Effector memory CD4-positive, alpha-beta T cell (primary cell): ENCODE data around the gene SERPINB7.

ENCODE experiments used
- DNase-seq, 3 donors: peaks; one replicate each; pipeline ENCODE4 v3.0.0-alpha.2; 2020
- H3K27ac ChIP-seq: 2 replicates; pipeline ENCODE4 v1.7.0; 2013; ENCODE audit warnings: mild to moderate bottlenecking, low read length, moderate library complexity; ENCODE audit not compliant: insufficient read depth, poor library complexity, severe bottlenecking
- H3K27me3 ChIP-seq: replicated peaks from 2 replicates; pipeline ENCODE4 v1.7.0; 2013; ENCODE audit warnings: mild to moderate bottlenecking, low read length; ENCODE audit not compliant: insufficient read depth, control insufficient read depth, poor library complexity, severe bottlenecking
- H3K36me3 ChIP-seq: 2 replicates; pipeline ENCODE4 v1.7.0; 2013; ENCODE audit warnings: mild to moderate bottlenecking, low read length, moderate library complexity; ENCODE audit not compliant: control insufficient read depth, insufficient read depth
- H3K4me1 ChIP-seq: 2 replicates; pipeline ENCODE4 v1.7.0; 2013; ENCODE audit warnings: low read length, mild to moderate bottlenecking; ENCODE audit not compliant: control insufficient read depth, insufficient read depth, poor library complexity, severe bottlenecking
- H3K4me3 ChIP-seq: 2 replicates; pipeline ENCODE4 v1.7.0; 2013; ENCODE audit warnings: low read length, low read depth, mild to moderate bottlenecking; ENCODE audit not compliant: insufficient read depth, poor library complexity, severe bottlenecking
- H3K9me3 ChIP-seq: 2 replicates; pipeline ENCODE4 v1.7.0; 2013; ENCODE audit warnings: mild to moderate bottlenecking, low read length, moderate library complexity; ENCODE audit not compliant: control insufficient read depth
- total RNA-seq, 3 donors: gene quantifications; one replicate each; lab custom pipeline; 2026; lab: John Stamatoyannopoulos, UW

Gene SERPINB7, protein sequence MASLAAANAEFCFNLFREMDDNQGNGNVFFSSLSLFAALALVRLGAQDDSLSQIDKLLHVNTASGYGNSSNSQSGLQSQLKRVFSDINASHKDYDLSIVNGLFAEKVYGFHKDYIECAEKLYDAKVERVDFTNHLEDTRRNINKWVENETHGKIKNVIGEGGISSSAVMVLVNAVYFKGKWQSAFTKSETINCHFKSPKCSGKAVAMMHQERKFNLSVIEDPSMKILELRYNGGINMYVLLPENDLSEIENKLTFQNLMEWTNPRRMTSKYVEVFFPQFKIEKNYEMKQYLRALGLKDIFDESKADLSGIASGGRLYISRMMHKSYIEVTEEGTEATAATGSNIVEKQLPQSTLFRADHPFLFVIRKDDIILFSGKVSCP
- 0 reads per million in 3 donors for total RNA-seq

DNA sequence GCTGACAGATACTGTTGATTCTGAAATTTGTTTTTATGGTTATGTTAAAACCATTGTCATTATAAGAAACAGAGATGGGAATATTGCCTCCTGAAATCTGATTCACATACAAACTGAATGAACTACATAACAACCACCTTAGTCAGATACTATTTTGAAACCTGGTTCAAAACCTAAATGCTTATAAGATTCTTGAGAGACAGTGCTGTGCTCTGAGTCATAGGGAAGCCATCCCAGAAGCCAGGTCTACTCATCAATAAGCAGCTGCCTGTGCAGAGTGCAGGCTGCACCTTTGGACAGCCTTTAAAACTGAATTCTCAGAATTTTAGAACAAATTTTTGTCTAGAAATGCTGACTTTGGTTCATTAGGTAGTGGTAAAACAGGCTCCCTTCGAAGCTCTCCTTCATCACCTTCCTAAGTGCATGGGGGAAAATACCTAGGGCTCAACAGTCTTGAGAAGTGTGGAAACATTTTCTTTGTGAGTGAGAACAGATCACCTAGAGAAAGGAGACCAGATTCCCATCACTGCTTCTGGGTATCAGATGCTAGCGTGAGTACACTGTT lies at the start of gene SERPINB7:
SERPINB7 (plus strand) TSS at position 253 of the 565 bp plus-strand sequence. CDS start 6,955 bp downstream, outside the sequence.
- Histone ChIP-seq H3K27me3 (no peaks in the 10 kb centered on the region), H3K36me3 (no peaks in the 10 kb centered on the region), H3K4me3 (no peak within 1 kb of the TSS), H3K27ac (no peak within 1 kb of the TSS), H3K4me1 (no peaks in the 10 kb centered on the region), H3K9me3 (no peaks in the 10 kb centered on the region)
- DNase-seq, result no peak

DNA sequence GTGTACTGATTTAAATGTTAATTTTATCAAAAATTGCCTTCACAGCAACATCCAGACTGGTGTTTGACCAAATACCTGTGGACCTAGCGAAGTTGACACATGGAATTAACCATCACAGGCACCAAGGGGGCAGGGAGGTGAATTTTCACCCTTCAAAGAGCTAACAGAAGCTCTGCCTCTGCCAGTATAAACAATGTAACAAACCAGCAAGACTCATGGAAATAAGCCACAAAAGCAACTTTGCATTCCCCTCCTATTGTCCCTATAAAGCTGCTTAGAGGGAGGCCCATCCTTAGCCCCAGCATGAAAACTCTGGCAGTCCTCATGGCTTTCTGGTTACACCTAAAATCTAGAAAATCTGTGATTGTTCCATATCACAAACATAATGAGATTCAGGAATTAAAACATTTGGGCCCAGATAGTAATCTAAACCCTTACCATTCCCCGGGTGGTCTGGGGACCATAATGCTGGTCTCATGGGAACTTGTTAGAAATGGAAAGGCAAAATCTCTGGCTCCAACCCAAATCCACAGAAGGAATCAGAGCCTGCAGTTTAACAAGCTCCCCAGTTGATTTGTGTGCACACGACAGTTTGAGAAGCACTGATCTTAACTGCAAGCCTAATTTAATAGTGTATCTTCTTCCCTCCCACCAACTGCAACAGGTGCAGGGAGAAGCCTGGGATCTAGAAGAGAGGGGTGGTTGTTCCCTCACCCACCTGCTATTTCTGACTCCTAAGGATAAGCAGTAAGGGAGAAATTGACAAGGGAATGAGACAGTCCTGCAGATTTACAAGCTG lies 49.3 kb upstream of the SERPINB7 start:
- H3K4me3 ChIP-seq, result no peak overlapping the region
- no peaks in the 10 kb centered on the region for H3K27me3 ChIP-seq

DNA sequence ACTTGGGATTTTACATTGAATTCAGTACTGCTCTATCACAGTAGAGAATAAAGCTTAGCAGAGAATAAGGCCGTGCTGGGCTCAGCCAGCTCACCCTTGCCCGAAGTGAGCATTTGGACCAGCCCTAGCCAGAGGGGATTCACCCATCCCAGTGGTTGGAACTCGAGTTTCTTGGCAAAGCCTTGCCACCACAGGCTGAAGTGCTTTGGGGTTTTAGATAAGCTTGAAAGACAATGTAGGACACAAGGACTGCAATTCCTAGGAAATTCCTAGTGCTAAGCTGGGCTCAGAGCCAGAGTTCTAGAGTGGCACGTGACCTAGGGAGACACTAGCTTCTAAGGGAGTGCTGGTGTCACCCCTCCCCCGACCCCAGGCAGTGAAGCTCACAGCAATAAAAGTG lies 44.4 kb upstream of the SERPINB7 start:
- no peaks in the 10 kb centered on the region for H3K4me1 ChIP-seq
- H3K27ac ChIP-seq, result no peak overlapping the region
- DNase-seq, result no peak
- H3K9me3 ChIP-seq, result no peaks in the 10 kb centered on the region
- H3K36me3 ChIP-seq, result no peaks in the 10 kb centered on the region
- H3K4me3 ChIP-seq, result no peak overlapping the region
- no peaks in the 10 kb centered on the region for H3K27me3 ChIP-seq

More for the DNA sequence above, 49.3 kb upstream of the SERPINB7 start:
- no peak for DNase-seq
- no peak overlapping the region for H3K27ac ChIP-seq
- no peaks in the 10 kb centered on the region for H3K4me1 ChIP-seq
- H3K9me3 ChIP-seq, result no peaks in the 10 kb centered on the region
- no peaks in the 10 kb centered on the region for H3K36me3 ChIP-seq

DNA sequence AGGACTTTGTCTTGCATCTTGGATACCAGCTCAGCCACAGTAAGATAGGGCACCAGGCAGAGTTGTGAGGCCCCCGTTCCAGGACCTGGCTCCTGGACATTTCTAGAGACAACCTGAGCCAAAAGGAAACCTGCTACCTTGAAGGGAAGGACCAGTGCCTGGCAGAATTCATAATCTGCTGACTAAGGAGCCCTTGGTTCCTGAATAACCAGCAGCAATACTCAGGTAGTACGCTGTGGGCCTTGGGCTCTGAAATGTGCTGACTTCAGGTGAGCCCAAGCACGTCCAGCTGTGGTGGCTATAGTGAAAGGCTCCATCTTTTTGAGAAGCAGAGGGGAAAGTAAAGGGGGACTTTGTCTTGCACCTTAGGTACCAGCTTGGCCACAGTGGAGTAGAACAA lies 44.0 kb upstream of the SERPINB7 start:
- no peak for DNase-seq
- no peaks in the 10 kb centered on the region for H3K36me3 ChIP-seq
- H3K9me3 ChIP-seq, result no peaks in the 10 kb centered on the region
- no peak overlapping the region for H3K27ac ChIP-seq
- no peaks in the 10 kb centered on the region for H3K4me1 ChIP-seq
- H3K4me3 ChIP-seq, result no peak overlapping the region
- H3K27me3 ChIP-seq, result no peaks in the 10 kb centered on the region

DNA sequence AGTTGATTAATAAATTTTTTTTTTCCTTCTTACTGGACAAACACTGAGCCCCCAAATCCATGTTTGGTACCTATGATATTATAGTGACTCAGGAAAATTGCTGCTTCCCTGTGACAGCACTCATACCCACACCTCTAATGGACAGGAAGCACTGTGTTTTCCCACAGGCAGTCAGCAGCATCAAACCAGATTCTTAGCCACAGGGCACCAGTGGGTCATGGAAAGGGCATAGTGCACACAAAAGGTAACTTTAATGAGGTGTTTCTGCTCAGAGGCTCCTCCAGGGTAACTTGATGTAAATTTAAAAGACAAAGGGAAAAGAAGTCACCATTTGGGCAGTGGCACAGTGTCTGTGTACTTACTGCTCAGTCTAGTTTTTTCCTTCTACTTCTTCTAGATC lies 38.3 kb upstream of the SERPINB7 start:
- no peak for DNase-seq
- no peaks in the 10 kb centered on the region for H3K9me3 ChIP-seq
- H3K27me3 ChIP-seq, result no peaks in the 10 kb centered on the region
- no peak overlapping the region for H3K4me3 ChIP-seq
- no peak overlapping the region for H3K27ac ChIP-seq
- H3K4me1 ChIP-seq, result no peaks in the 10 kb centered on the region
- H3K36me3 ChIP-seq, result no peaks in the 10 kb centered on the region

DNA sequence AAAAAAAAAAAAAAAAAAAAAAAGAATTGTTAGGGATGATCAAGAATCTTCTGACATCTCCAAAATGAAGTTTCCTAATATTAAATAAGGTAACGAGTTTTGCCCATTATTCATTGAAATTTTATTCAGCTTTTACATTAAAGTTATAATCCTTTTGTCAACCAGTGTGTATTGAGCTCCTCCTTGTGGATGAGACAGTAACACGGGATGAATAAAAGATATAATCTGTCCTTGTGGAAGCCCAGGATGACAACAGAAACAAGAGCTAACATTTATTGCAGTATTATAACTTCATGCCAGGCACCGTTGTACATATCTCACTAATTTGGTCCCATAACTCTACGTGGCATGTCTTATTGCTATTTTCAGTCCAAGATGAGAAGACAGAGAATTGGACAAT lies 33.4 kb upstream of the SERPINB7 start:
- no peaks in the 10 kb centered on the region for H3K4me1 ChIP-seq
- DNase-seq, result no peak
- no peaks in the 10 kb centered on the region for H3K27me3 ChIP-seq
- no peaks in the 10 kb centered on the region for H3K9me3 ChIP-seq
- no peaks in the 10 kb centered on the region for H3K36me3 ChIP-seq
- no peak overlapping the region for H3K27ac ChIP-seq
- no peak overlapping the region for H3K4me3 ChIP-seq

DNA sequence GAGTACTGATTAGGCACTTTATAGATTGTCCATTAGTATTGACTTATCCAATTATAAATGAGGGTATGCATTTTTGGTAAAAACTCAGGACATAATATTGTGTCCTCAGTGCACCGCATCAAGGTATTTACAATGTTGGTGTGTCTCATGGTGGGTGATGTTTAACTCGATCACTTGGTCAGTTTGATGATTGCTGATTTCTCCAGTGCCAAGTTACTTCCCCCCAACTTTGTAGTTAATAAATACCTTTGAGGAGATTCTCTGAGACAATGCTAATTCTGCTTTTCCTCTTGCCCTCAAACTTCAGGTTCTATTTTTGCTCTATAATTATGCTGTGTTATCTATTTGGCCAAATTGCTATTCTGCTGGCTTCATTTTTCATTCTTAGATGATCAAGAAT lies 28.2 kb upstream of the SERPINB7 start:
- no peaks in the 10 kb centered on the region for H3K36me3 ChIP-seq
- no peak overlapping the region for H3K4me3 ChIP-seq
- no peaks in the 10 kb centered on the region for H3K9me3 ChIP-seq
- H3K27ac ChIP-seq, result no peak overlapping the region
- no peaks in the 10 kb centered on the region for H3K27me3 ChIP-seq
- DNase-seq, result no peak
- no peaks in the 10 kb centered on the region for H3K4me1 ChIP-seq

DNA sequence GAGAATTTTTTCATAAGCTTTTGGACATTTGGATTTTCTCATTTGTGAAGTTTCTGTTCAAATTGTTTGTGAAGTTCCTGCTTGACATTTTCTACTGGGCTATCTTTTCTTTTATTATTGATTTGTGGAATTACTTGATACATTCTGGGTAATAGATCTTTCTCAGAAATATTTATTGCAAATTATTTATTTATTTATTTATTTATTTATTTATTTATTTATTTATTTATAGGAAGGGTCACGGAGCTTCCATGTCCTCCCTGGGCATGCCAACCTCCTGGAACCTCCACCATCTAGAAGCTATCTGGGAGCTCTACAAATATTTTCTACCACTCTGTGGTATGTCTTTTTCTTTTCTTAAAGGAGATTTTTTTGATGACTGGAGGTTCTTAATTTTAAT lies 25.7 kb upstream of the SERPINB7 start:
- no peaks in the 10 kb centered on the region for H3K36me3 ChIP-seq
- H3K4me1 ChIP-seq, result no peaks in the 10 kb centered on the region
- DNase-seq, result no peak

DNA sequence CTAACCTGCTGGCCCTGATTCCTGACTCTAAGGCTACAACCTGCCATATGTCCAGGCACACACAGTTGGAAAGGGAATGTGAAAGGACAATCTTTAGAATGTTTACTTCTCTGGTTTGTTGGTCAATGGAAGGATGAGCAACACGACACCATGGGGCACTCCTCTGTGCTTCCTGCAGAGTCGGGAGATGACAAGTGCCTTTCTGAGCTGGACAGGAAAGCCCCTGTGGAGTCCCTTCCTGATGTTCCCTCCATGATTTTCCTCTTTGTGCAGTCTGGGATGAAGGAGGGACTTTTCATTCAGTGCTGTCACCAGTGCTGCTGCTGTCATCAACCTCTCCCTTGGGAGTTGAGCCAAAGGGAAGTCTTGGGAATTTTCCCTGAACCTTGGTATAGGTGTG lies 22.6 kb upstream of the SERPINB7 start:
- Histone ChIP-seq H3K27me3 (no peaks in the 10 kb centered on the region), H3K27ac (no peak overlapping the region), H3K36me3 (no peaks in the 10 kb centered on the region), H3K4me3 (no peak overlapping the region), H3K4me1 (no peaks in the 10 kb centered on the region), H3K9me3 (no peaks in the 10 kb centered on the region)
- no peak for DNase-seq

More for the DNA sequence above, 25.7 kb upstream of the SERPINB7 start:
- Histone ChIP-seq H3K4me3 (no peak overlapping the region), H3K27ac (no peak overlapping the region), H3K27me3 (no peaks in the 10 kb centered on the region), H3K9me3 (no peaks in the 10 kb centered on the region)

DNA sequence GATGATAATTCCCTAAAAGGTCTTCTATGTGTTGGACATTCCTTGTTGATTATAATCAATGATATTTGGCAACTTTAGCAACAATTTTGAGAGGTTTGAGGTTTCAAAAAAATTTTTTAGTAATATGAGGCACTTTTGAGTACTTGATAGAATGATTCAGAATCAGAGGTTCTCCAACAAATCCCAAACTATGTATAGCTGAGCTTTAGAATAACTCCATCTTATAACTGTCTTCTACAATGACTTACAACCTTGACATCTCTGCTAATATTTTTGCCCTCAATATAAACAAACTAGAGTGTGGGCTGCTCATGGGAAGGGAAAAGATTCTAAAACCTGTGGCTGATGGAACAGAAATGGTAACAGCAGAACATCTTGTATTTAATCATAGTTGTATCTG lies 21.5 kb upstream of the SERPINB7 start:
- DNase-seq, result no peak
- no peaks in the 10 kb centered on the region for H3K4me1 ChIP-seq
- H3K9me3 ChIP-seq, result no peaks in the 10 kb centered on the region
- no peaks in the 10 kb centered on the region for H3K27me3 ChIP-seq
- no peak overlapping the region for H3K27ac ChIP-seq
- no peaks in the 10 kb centered on the region for H3K36me3 ChIP-seq
- no peak overlapping the region for H3K4me3 ChIP-seq
